Measurements from ENCODE around the gene SMC4.

The SMC4 gene

GRCh38 chr3:160427832-160428424 lies 28.5 kb downstream of the SMC4 start:
- no peak for DNase-seq

GRCh38 chr3:160434071-160434470 lies 34.6 kb downstream of the SMC4 start:
- H3K4me2 ChIP-seq (ENCODE audit: low read length) = no peak overlapping the region
- H3K18ac ChIP-seq (ENCODE audit: low read length) = no peak overlapping the region
- H3K14ac ChIP-seq (ENCODE audit: low read length) = no peak overlapping the region
- H3K4me1 ChIP-seq (ENCODE audit: control insufficient read depth in 1 of 2, insufficient read depth in 2 of 2, low read length in 2 of 2) = no peaks in the 10 kb centered on the region
- no peak overlapping the region for H2AFZ ChIP-seq (ENCODE audit: insufficient read depth, low read length, poor library complexity)
- no peak overlapping the region for H4K12ac ChIP-seq (ENCODE audit: low read depth, low read length)
- no peak overlapping the region for H3K4ac ChIP-seq (ENCODE audit: low read depth, low read length)
- DNase-seq = no peak
- no peaks in the 10 kb centered on the region for H3K9me3 ChIP-seq (ENCODE audit: insufficient read depth, low read depth, low read length)
- H3K27ac ChIP-seq (ENCODE audit: low read depth, low read length) = no peak overlapping the region
- H4K91ac ChIP-seq (ENCODE audit: low read depth, low read length) = no peak overlapping the region
- no peak overlapping the region for H3K4me3 ChIP-seq (ENCODE audit: low read depth, low read length)
- peaks cover 17 to 21% of the 10 kb centered on the region in 2 experiments for H3K36me3 ChIP-seq (ENCODE audit: control insufficient read depth in 1 of 2, insufficient read depth in 2 of 2, low read length in 2 of 2)
- no peak overlapping the region for H2BK120ac ChIP-seq (ENCODE audit: insufficient read depth, low read length, poor library complexity)
- no peak overlapping the region for H2AK5ac ChIP-seq (ENCODE audit: low read length)
- H2BK5ac ChIP-seq (ENCODE audit: low read depth, low read length, poor library complexity) = no peak overlapping the region
- no peaks in the 10 kb centered on the region for H3K79me2 ChIP-seq (ENCODE audit: control insufficient read depth, insufficient read depth, low read length, poor library complexity)
- no peak overlapping the region for H3K23ac ChIP-seq (ENCODE audit: low read length)
- H2BK12ac ChIP-seq (ENCODE audit: low read length) = no peak overlapping the region
- no peaks in the 10 kb centered on the region for H3K79me1 ChIP-seq (ENCODE audit: low read length)
- H4K8ac ChIP-seq (ENCODE audit: low read depth, low read length) = no peak overlapping the region
- H3K9ac ChIP-seq (ENCODE audit: low read length) = no peak overlapping the region
- no CpG with 5 or more reads among the region's 2 CpGs for WGBS (ENCODE audit: extremely low coverage, insufficient coverage, insufficient read length)
- no peaks in the 10 kb centered on the region for H3K27me3 ChIP-seq (ENCODE audit: insufficient read depth, low read length)

More at GRCh38 chr3:160427832-160428424, 28.5 kb downstream of the SMC4 start:
- H3K4me1 ChIP-seq (ENCODE audit: control insufficient read depth in 1 of 2, insufficient read depth in 2 of 2, low read length in 2 of 2) = no peaks in the 10 kb centered on the region
- no peak overlapping the region for H3K4ac ChIP-seq (ENCODE audit: low read depth, low read length)
- H4K91ac ChIP-seq (ENCODE audit: low read depth, low read length) = no peak overlapping the region
- no peaks in the 10 kb centered on the region for H3K79me1 ChIP-seq (ENCODE audit: low read length)
- H4K12ac ChIP-seq (ENCODE audit: low read depth, low read length) = no peak overlapping the region
- H2BK120ac ChIP-seq (ENCODE audit: insufficient read depth, low read length, poor library complexity) = no peak overlapping the region
- no peak overlapping the region for H3K4me3 ChIP-seq (ENCODE audit: low read depth, low read length)
- H3K18ac ChIP-seq (ENCODE audit: low read length) = no peak overlapping the region
- H2BK5ac ChIP-seq (ENCODE audit: low read depth, low read length, poor library complexity) = no peak overlapping the region
- no peak overlapping the region for H3K4me2 ChIP-seq (ENCODE audit: low read length)
- H3K27me3 ChIP-seq (ENCODE audit: insufficient read depth, low read length) = no peaks in the 10 kb centered on the region
- H3K79me2 ChIP-seq (ENCODE audit: control insufficient read depth, insufficient read depth, low read length, poor library complexity) = no peaks in the 10 kb centered on the region
- peaks cover 18 to 31% of the 10 kb centered on the region in 2 experiments for H3K36me3 ChIP-seq (ENCODE audit: control insufficient read depth in 1 of 2, insufficient read depth in 2 of 2, low read length in 2 of 2)
- no peak overlapping the region for H3K27ac ChIP-seq (ENCODE audit: low read depth, low read length)
- H2AFZ ChIP-seq (ENCODE audit: insufficient read depth, low read length, poor library complexity) = no peak overlapping the region
- no peak overlapping the region for H4K8ac ChIP-seq (ENCODE audit: low read depth, low read length)
- no peak overlapping the region for H2BK12ac ChIP-seq (ENCODE audit: low read length)
- no peak overlapping the region for H2AK5ac ChIP-seq (ENCODE audit: low read length)
- H3K23ac ChIP-seq (ENCODE audit: low read length) = no peak overlapping the region
- H3K14ac ChIP-seq (ENCODE audit: low read length) = no peak overlapping the region
- WGBS (ENCODE audit: extremely low coverage, insufficient coverage, insufficient read length) = no CpG with 5 or more reads among the region's 11 CpGs
- no peaks in the 10 kb centered on the region for H3K9me3 ChIP-seq (ENCODE audit: insufficient read depth, low read depth, low read length)
- no peak overlapping the region for H3K9ac ChIP-seq (ENCODE audit: low read length)

- H3K27ac ChIP-seq (ENCODE audit: low read depth, low read length) = no peak overlapping the region
- no peak overlapping the region for H3K14ac ChIP-seq (ENCODE audit: low read length)
- no peak overlapping the region for H4K12ac ChIP-seq (ENCODE audit: low read depth, low read length)
- WGBS (ENCODE audit: extremely low coverage, insufficient coverage, insufficient read length) = no CpG with 5 or more reads among the region's 2 CpGs
- no peak overlapping the region for H3K18ac ChIP-seq (ENCODE audit: low read length)
- H2BK120ac ChIP-seq (ENCODE audit: insufficient read depth, low read length, poor library complexity) = no peak overlapping the region
- no peaks in the 10 kb centered on the region for H3K27me3 ChIP-seq (ENCODE audit: insufficient read depth, low read length)
- no peaks in the 10 kb centered on the region for H3K79me1 ChIP-seq (ENCODE audit: low read length)
- H2AFZ ChIP-seq (ENCODE audit: insufficient read depth, low read length, poor library complexity) = no peak overlapping the region
- no peak overlapping the region for H3K9ac ChIP-seq (ENCODE audit: low read length)
- no peak overlapping the region for H3K23ac ChIP-seq (ENCODE audit: low read length)
- no peak overlapping the region for H2AK5ac ChIP-seq (ENCODE audit: low read length)
- H4K8ac ChIP-seq (ENCODE audit: low read depth, low read length) = no peak overlapping the region
- no peak overlapping the region for H4K91ac ChIP-seq (ENCODE audit: low read depth, low read length)
- H3K36me3 ChIP-seq (ENCODE audit: control insufficient read depth in 1 of 2, insufficient read depth in 2 of 2, low read length in 2 of 2) = peaks cover 10 to 18% of the 10 kb centered on the region in 2 experiments
- H3K4ac ChIP-seq (ENCODE audit: low read depth, low read length) = no peak overlapping the region
- H3K4me1 ChIP-seq (ENCODE audit: control insufficient read depth in 1 of 2, insufficient read depth in 2 of 2, low read length in 2 of 2) = no peaks in the 10 kb centered on the region
- H2BK5ac ChIP-seq (ENCODE audit: low read depth, low read length, poor library complexity) = no peak overlapping the region
- no peak overlapping the region for H3K4me2 ChIP-seq (ENCODE audit: low read length)
- H3K4me3 ChIP-seq (ENCODE audit: low read depth, low read length) = no peak overlapping the region
- no peak for DNase-seq
- H3K79me2 ChIP-seq (ENCODE audit: control insufficient read depth, insufficient read depth, low read length, poor library complexity) = no peaks in the 10 kb centered on the region
- H2BK12ac ChIP-seq (ENCODE audit: low read length) = no peak overlapping the region
- H3K9me3 ChIP-seq (ENCODE audit: insufficient read depth, low read depth, low read length) = no peaks in the 10 kb centered on the region
Measured at GRCh38 chr3:160435095-160435494, 35.6 kb downstream of the SMC4 start.

GRCh38 chr3:160435747-160436146 lies 36.3 kb downstream of the SMC4 start:
- Histone ChIP-seq H4K12ac (ENCODE audit: low read depth, low read length) (no peak overlapping the region), H3K9ac (ENCODE audit: low read length) (no peak overlapping the region), H3K27ac (ENCODE audit: low read depth, low read length) (no peak overlapping the region), H4K8ac (ENCODE audit: low read depth, low read length) (no peak overlapping the region), H3K23ac (ENCODE audit: low read length) (no peak overlapping the region), H3K14ac (ENCODE audit: low read length) (no peak overlapping the region), H3K4ac (ENCODE audit: low read depth, low read length) (no peak overlapping the region), H2BK5ac (ENCODE audit: low read depth, low read length, poor library complexity) (no peak overlapping the region), H2BK120ac (ENCODE audit: insufficient read depth, low read length, poor library complexity) (no peak overlapping the region), H2AFZ (ENCODE audit: insufficient read depth, low read length, poor library complexity) (no peak overlapping the region), H3K4me3 (ENCODE audit: low read depth, low read length) (no peak overlapping the region), H4K91ac (ENCODE audit: low read depth, low read length) (no peak overlapping the region), H3K18ac (ENCODE audit: low read length) (no peak overlapping the region), H3K79me2 (ENCODE audit: control insufficient read depth, insufficient read depth, low read length, poor library complexity) (no peaks in the 10 kb centered on the region), H3K79me1 (ENCODE audit: low read length) (no peaks in the 10 kb centered on the region), H2AK5ac (ENCODE audit: low read length) (no peak overlapping the region), H3K4me1 (ENCODE audit: control insufficient read depth in 1 of 2, insufficient read depth in 2 of 2, low read length in 2 of 2) (no peaks in the 10 kb centered on the region), H3K27me3 (ENCODE audit: insufficient read depth, low read length) (no peaks in the 10 kb centered on the region), H2BK12ac (ENCODE audit: low read length) (no peak overlapping the region), H3K9me3 (ENCODE audit: insufficient read depth, low read depth, low read length) (no peaks in the 10 kb centered on the region), H3K36me3 (ENCODE audit: control insufficient read depth in 1 of 2, insufficient read depth in 2 of 2, low read length in 2 of 2) (peaks cover 10 to 16% of the 10 kb centered on the region in 2 experiments), H3K4me2 (ENCODE audit: low read length) (no peak overlapping the region)
- WGBS (ENCODE audit: extremely low coverage, insufficient coverage, insufficient read length) = no CpG with 5 or more reads among the region's 1 CpG
- no peak for DNase-seq
